Central memory CD8-positive, alpha-beta T cell (primary cell): ENCODE measurements around the gene SLC51A.

Source experiments
- ATAC-seq: fragments of 150-1000 bp; cut with Tn5 transposase; replicated peaks from 2 replicates; pipeline ENCODE4 v1.10.0; 2022; ENCODE audit warnings: mild to moderate bottlenecking, moderate FRiP score, moderate number of reproducible peaks; ENCODE audit not compliant: poor library complexity, severe bottlenecking; ENCODE audit errors: extremely low read depth
- DNase-seq, 2 donors: peaks; one replicate each; pipeline ENCODE4 v3.0.0; 2021; ENCODE audit warnings: low spot score in 2 of 2
- H3K27ac Mint-ChIP-seq: one replicate; pipeline ENCODE4 v1.8.0; 2022; ENCODE audit warnings: low read depth, mild to moderate bottlenecking, moderate library complexity, mixed read lengths
- H3K27me3 Mint-ChIP-seq: one replicate; pipeline ENCODE4 v1.8.0; 2022; ENCODE audit warnings: mixed read lengths
- H3K36me3 Mint-ChIP-seq: one replicate; pipeline ENCODE4 v1.8.0; 2022; ENCODE audit warnings: mild to moderate bottlenecking, moderate library complexity, mixed read lengths; ENCODE audit not compliant: insufficient read depth
- H3K4me1 Mint-ChIP-seq: one replicate; pipeline ENCODE4 v1.8.0; 2022; ENCODE audit warnings: mixed read lengths
- H3K4me3 Mint-ChIP-seq: one replicate; pipeline ENCODE4 v1.8.0; 2022; ENCODE audit warnings: mild to moderate bottlenecking, moderate library complexity, mixed read lengths
- H3K9me3 Mint-ChIP-seq: one replicate; pipeline ENCODE4 v1.8.0; 2022; ENCODE audit warnings: mixed read lengths

The SLC51A gene

DNA sequence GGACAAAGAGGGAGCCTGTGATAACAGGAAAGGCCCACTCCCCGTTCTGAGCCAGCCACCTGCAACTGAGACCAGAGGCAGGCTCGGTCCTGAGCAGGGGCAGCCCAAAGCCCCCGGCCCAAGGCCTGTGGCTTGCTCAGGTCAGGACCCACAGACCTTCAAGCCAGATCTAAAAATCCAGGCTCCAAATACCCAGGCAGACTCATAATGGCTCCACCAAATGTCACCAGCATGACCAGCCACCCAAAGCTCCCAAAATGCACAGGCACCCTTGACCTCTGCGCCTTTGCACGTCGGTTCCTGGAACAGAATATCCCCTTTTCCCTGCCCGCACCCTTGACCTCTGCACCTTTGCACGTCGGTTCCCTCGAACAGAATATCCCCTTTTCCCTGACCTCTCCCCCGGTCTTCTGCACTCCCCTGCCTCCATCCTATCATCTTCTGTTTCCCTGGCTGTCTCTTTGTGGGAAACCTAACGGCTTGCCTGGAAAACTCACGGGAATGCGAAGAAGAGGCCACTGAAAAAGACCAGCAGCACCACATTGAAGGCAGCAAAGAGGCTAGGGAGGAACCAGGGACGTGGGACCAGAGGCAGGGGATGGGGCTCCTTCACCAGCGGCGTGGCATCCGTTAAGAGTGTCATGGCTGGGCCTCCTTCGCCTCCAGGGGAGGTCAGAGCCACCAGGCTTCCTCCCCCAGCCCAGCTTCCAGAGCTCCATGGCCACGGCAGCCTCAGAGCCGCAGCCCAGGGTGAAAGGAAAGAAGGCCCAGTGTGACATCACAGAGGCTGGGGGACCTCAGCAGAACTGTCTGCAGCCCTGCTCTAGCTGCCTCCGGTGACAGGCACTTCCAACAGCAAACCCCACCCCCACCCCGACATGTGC, 5.4 kb upstream of the SLC51A start, which contains the start of gene ZDHHC19:
ZDHHC19 (minus strand) TSS at position 728 of the 884 bp plus-strand sequence; CDS start at position 643, 85 bp downstream.
- peak within 1 kb of the TSS; percentile 60 for H3K27ac Mint-ChIP-seq
- peaks cover 8% of the 10 kb centered on the region for H3K36me3 Mint-ChIP-seq
- no peak for DNase-seq
- H3K9me3 Mint-ChIP-seq = no peaks in the 10 kb centered on the region
- H3K27me3 Mint-ChIP-seq = no peaks in the 10 kb centered on the region
- peaks cover 18% of the 10 kb centered on the region for H3K4me1 Mint-ChIP-seq
- no peak within 1 kb of the TSS for H3K4me3 Mint-ChIP-seq
- no peak for ATAC-seq

GRCh38 chr3:196214783-196215441, 1.4 kb upstream of the SLC51A start:
- ATAC-seq (no peak), DNase-seq (no peak)
- Mint-ChIP-seq H3K27me3 (no peaks in the 10 kb centered on the region), H3K4me3 (no peak overlapping the region), H3K4me1 (peaks cover 11% of the 10 kb centered on the region), H3K27ac (no peak overlapping the region), H3K9me3 (no peaks in the 10 kb centered on the region), H3K36me3 (peaks cover 2% of the 10 kb centered on the region)

- Mint-ChIP-seq H3K4me3 (no peak overlapping the region), H3K36me3 (no peaks in the 10 kb centered on the region), H3K27ac (no peak overlapping the region), H3K27me3 (no peaks in the 10 kb centered on the region), H3K4me1 (peaks cover 11% of the 10 kb centered on the region), H3K9me3 (no peaks in the 10 kb centered on the region)
- ATAC-seq (no peak), DNase-seq (no peak)
These were observed 777 bp upstream of the SLC51A start for GRCh38 chr3:196215493-196216020.

DNA sequence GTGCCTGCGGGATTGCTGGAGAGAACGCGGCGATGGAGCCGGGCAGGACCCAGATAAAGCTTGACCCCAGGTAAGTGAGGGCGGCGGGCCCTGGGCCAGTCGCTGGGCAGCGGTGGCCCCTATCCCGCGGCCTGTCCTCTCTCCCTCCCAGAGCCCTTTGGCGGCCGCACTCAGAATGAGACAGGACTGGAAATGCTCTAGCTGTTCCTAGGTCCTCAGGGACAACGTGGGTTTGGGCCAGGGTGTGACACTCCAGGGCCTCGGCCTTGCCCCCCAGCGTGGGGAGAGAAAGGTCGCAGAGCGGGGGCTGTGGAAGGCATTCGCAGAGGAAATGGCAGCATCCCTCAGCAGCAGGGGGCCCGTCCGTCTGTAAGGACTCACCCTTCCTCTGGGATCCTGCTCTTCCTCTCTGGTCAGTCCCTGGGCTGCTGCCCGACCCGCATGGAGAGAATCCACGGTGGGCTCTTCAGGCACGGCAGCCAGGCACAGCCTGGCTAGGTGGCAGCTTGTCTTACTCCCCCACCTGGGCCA, 412 bp downstream of the SLC51A start:
- Mint-ChIP-seq H3K4me3 (no peak overlapping the region), H3K4me1 (peaks cover 11% of the 10 kb centered on the region), H3K27me3 (no peaks in the 10 kb centered on the region), H3K9me3 (no peaks in the 10 kb centered on the region), H3K27ac (no peak overlapping the region), H3K36me3 (no peaks in the 10 kb centered on the region)
- no peak for DNase-seq
- no peak for ATAC-seq

DNA sequence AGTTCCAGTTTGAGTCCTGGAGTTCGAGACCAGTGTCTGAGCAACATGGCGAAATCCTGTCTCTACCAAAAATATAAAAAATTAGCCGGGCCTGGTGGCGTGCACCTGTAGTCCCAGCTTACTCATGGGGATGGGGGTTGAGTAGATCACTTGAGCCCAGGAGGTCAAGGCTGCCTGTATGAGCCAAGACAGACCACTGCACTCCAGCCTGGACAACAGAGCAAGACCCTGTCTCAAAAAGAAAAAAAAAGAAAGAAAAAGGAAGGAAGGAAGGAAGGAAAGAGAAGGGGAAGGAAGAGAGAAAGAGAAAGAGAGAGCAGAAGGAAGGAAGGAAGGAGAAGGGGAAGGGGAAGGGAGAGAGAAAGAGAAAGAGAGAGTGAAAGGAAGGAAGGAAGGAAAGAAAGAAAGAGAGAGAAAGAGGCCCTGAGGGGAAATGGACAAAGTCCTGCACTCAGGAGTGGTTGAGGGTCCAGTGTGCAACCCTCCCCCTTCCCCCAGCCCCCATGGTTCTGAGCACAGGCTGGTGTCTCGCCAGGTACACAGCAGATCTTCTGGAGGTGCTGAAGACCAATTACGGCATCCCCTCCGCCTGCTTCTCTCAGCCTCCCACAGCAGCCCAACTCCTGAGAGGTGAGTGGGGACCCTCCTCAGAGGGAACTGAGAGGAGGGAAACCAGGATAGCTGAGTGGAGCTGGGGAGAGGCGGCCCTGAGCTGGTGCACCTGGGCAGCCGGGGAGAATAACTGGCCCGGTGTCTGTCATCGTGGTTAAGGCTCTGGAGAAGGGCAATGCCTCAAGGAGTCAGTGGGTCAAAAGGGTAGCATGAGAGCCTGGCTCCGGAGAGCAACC, 1.2 kb downstream of the SLC51A start:
- no peak for ATAC-seq
- DNase-seq = no peak
- H3K27ac Mint-ChIP-seq = no peak overlapping the region
- peak overlapping the region; percentile 6 for H3K4me3 Mint-ChIP-seq
- H3K27me3 Mint-ChIP-seq = no peaks in the 10 kb centered on the region
- H3K4me1 Mint-ChIP-seq = peaks cover 11% of the 10 kb centered on the region
- H3K36me3 Mint-ChIP-seq = no peaks in the 10 kb centered on the region
- H3K9me3 Mint-ChIP-seq = no peaks in the 10 kb centered on the region

- no peak overlapping the region for H3K4me3 Mint-ChIP-seq
- no peak for ATAC-seq
- no peak for DNase-seq
- H3K27ac Mint-ChIP-seq = no peak overlapping the region
- H3K36me3 Mint-ChIP-seq = peaks cover 2% of the 10 kb centered on the region
- H3K27me3 Mint-ChIP-seq = peaks cover 5% of the 10 kb centered on the region
- H3K4me1 Mint-ChIP-seq = peaks cover 11% of the 10 kb centered on the region
- H3K9me3 Mint-ChIP-seq = no peaks in the 10 kb centered on the region
These were observed 1.9 kb downstream of the SLC51A start for GRCh38 chr3:196218155-196218712.

- peak overlapping the region; percentile 90 for H3K27ac Mint-ChIP-seq
- peak overlapping the region; percentile 70 for H3K4me3 Mint-ChIP-seq
- peaks cover 2% of the 10 kb centered on the region for H3K36me3 Mint-ChIP-seq
- H3K9me3 Mint-ChIP-seq = no peaks in the 10 kb centered on the region
- DNase-seq (peak in 1 of 2 donors; percentile 53), ATAC-seq (peak; percentile 95)
- H3K27me3 Mint-ChIP-seq = peaks cover 8% of the 10 kb centered on the region
- peaks cover 11% of the 10 kb centered on the region for H3K4me1 Mint-ChIP-seq
These were observed 3.0 kb downstream of the SLC51A start for GRCh38 chr3:196219194-196219969.

- Mint-ChIP-seq H3K27me3 (peaks cover 8% of the 10 kb centered on the region), H3K9me3 (no peaks in the 10 kb centered on the region), H3K36me3 (peaks cover 2% of the 10 kb centered on the region), H3K27ac (peak overlapping the region; percentile 90), H3K4me3 (peak overlapping the region; percentile 70), H3K4me1 (peaks cover 11% of the 10 kb centered on the region)
- ATAC-seq = no peak
- no peak for DNase-seq
These were observed 3.6 kb downstream of the SLC51A start for GRCh38 chr3:196219970-196220311.

GRCh38 chr3:196220587-196220986, 4.3 kb downstream of the SLC51A start:
- no peak overlapping the region for H3K27ac Mint-ChIP-seq

GRCh38 chr3:196220991-196221390, 4.7 kb downstream of the SLC51A start:
- no peak overlapping the region for H3K4me3 Mint-ChIP-seq
- H3K36me3 Mint-ChIP-seq = peaks cover 2% of the 10 kb centered on the region
- H3K9me3 Mint-ChIP-seq = no peaks in the 10 kb centered on the region
- ATAC-seq = no peak
- peaks cover 11% of the 10 kb centered on the region for H3K4me1 Mint-ChIP-seq
- no peak for DNase-seq
- H3K27me3 Mint-ChIP-seq = peaks cover 8% of the 10 kb centered on the region
- no peak overlapping the region for H3K27ac Mint-ChIP-seq

More at GRCh38 chr3:196220587-196220986, 4.3 kb downstream of the SLC51A start:
- Mint-ChIP-seq H3K36me3 (peaks cover 2% of the 10 kb centered on the region), H3K27me3 (peaks cover 8% of the 10 kb centered on the region), H3K9me3 (no peaks in the 10 kb centered on the region), H3K4me3 (no peak overlapping the region), H3K4me1 (peaks cover 11% of the 10 kb centered on the region)
- no peak for ATAC-seq
- DNase-seq = no peak

- Mint-ChIP-seq H3K9me3 (no peaks in the 10 kb centered on the region), H3K27ac (no peak overlapping the region), H3K27me3 (peaks cover 8% of the 10 kb centered on the region), H3K4me1 (peaks cover 11% of the 10 kb centered on the region), H3K4me3 (no peak overlapping the region), H3K36me3 (peaks cover 2% of the 10 kb centered on the region)
- DNase-seq (no peak), ATAC-seq (no peak)
These were observed 6.7 kb downstream of the SLC51A start for GRCh38 chr3:196222876-196223595.
